ENCODE data around the gene VAV2.

DNA sequence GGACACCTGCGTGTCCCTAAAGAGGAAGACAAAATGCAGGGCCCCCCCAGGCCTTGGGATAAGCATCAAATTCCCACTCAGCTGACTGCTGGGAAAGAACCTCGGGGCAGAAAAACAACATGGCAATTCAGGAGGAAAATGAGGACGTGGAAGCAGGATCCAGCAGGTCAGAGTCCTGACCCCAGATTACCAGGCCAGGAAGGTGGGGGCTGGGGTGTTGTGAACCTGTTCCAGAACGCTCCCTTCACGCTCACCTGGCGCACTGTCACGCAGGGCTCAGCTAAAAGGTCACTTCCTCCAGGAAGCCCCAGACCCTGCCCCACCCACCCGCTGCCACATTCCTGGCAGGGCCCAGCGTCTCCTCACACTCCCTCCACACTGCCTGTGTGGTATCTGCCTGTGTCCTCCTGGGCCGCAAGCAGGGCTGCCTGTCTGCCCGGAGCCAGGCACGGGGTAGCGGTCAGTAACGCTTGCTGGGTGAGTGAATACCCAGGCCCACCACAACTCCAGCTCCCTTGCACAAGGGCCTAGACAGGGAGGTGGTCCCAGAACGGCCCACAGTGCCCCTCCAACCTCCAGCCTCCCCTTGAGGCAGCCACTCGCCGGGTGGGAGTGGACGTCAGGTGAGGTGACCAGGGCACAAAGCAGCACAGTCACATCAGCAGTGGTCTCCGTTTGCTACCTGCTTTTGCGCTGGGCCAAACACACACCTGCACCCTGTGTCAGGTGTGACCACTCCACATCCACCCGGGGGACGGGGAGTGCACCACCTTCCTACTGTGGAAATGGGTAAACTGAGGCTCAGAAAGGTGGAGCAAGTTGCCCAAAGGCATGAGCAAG is 18.1 kb downstream of the VAV2 start:
- no peak for TF ChIP-seq CTCF (conservative IDR thresholded peaks at IDR 0.05; ENCODE audit: low read length)
- no peak for TF ChIP-seq EZH2phosphoT487 (IDR thresholded peaks at IDR 0.05; ENCODE audit: borderline replicate concordance, low read depth, low read length)
